Loucy (cell line): Measurements from ENCODE around the gene IGFN1.

Source experiments
- H2AFZ ChIP-seq: fragments of 200-600 bp; sonication (generic); 2 replicates; pipeline ENCODE4 v1.6.0; 2016; ENCODE audit warnings: antibody characterized with exemption, mild to moderate bottlenecking, low read length, moderate library complexity
- H3F3A ChIP-seq: fragments of 200-600 bp; 2 replicates; pipeline ENCODE4 v1.6.0; 2016; ENCODE audit warnings: antibody characterized with exemption, low read depth, mild to moderate bottlenecking
- H3K27me3 ChIP-seq: fragments of 200-600 bp; sonication (generic); 2 replicates; pipeline ENCODE4 v1.6.1; 2014; ENCODE audit warnings: low read length, mild to moderate bottlenecking; ENCODE audit not compliant: insufficient read depth, poor library complexity, severe bottlenecking
- H3K36me3 ChIP-seq: fragments of 200-600 bp; sonication (generic); 2 replicates; pipeline ENCODE4 v1.6.1; 2016; ENCODE audit warnings: low read length; ENCODE audit not compliant: insufficient read depth
- H3K4me1 ChIP-seq: fragments of 200-600 bp; sonication (generic); 2 replicates; pipeline ENCODE4 v1.5.1; 2014; ENCODE audit warnings: low read length, mild to moderate bottlenecking; ENCODE audit not compliant: insufficient read depth, poor library complexity, severe bottlenecking
- H3K4me2 ChIP-seq: fragments of 200-600 bp; sonication (generic); 2 replicates; pipeline ENCODE4 v1.6.0; 2014; ENCODE audit warnings: antibody characterized with exemption, low read length, low read depth, mild to moderate bottlenecking; ENCODE audit not compliant: poor library complexity, severe bottlenecking
- H3K4me3 ChIP-seq: fragments of 200-600 bp; sonication (generic); 2 replicates; pipeline ENCODE4 v1.5.1; 2014; ENCODE audit warnings: low read length, mild to moderate bottlenecking, mixed read lengths; ENCODE audit not compliant: poor library complexity, severe bottlenecking
- H3K79me2 ChIP-seq: fragments of 200-600 bp; sonication (generic); 2 replicates; pipeline ENCODE4 v1.6.1; 2014; ENCODE audit warnings: low read length; ENCODE audit not compliant: insufficient read depth
- H3K9ac ChIP-seq: fragments of 200-600 bp; sonication (generic); 2 replicates; pipeline ENCODE4 v1.6.0; 2014; ENCODE audit warnings: mild to moderate bottlenecking, low read depth, low read length, moderate library complexity; ENCODE audit not compliant: poor library complexity, severe bottlenecking
- H3K9me2 ChIP-seq: fragments of 200-600 bp; sonication (generic); replicated peaks from 2 replicates; pipeline ENCODE4 v1.6.1; 2016; ENCODE audit warnings: low read depth, low read length, mixed read lengths
- H3K9me3 ChIP-seq: fragments of 200-600 bp; sonication (generic); 2 replicates; pipeline ENCODE4 v1.6.1; 2014; ENCODE audit warnings: mild to moderate bottlenecking, antibody characterized with exemption, low read length, low read depth; ENCODE audit not compliant: insufficient read depth
- H4K20me1 ChIP-seq: fragments of 200-600 bp; sonication (generic); 2 replicates; pipeline ENCODE4 v1.6.0; 2014; ENCODE audit warnings: antibody characterized with exemption, low read length, mild to moderate bottlenecking; ENCODE audit not compliant: insufficient read depth, poor library complexity, severe bottlenecking
- CTCF ChIP-seq: fragments of 200-600 bp; sonication (generic); conservative IDR thresholded peaks from 2 replicates; pipeline ENCODE4 v1.5.1; 2014; ENCODE audit warnings: mild to moderate bottlenecking, antibody characterized with exemption, low read length
- EZH2phosphoT487 ChIP-seq: fragments of 200-600 bp; IDR thresholded peaks from 2 replicates; pipeline ENCODE4 v1.6.1; 2018; ENCODE audit warnings: antibody characterized with exemption, mild to moderate bottlenecking, moderate library complexity, borderline replicate concordance

IGFN1 gene

GRCh38 chr1:201250326-201251011 lies 59.8 kb downstream of the IGFN1 start:
- Histone ChIP-seq H3K4me3 (no peak overlapping the region), H4K20me1 (no peaks in the 10 kb centered on the region), H3K9me3 (no peaks in the 10 kb centered on the region), H3K4me2 (no peak overlapping the region), H3K4me1 (no peaks in the 10 kb centered on the region), H3K79me2 (no peaks in the 10 kb centered on the region), H2AFZ (no peak overlapping the region), H3K36me3 (no peaks in the 10 kb centered on the region), H3K9me2 (no peaks in the 10 kb centered on the region), H3F3A (no peaks in the 10 kb centered on the region), H3K9ac (no peak overlapping the region), H3K27me3 (no peaks in the 10 kb centered on the region)
- TF ChIP-seq CTCF (no peak), EZH2phosphoT487 (no peak)

- TF ChIP-seq CTCF (no peak), EZH2phosphoT487 (no peak)
- H3K4me1 ChIP-seq: no peaks in the 10 kb centered on the region
- no peaks in the 10 kb centered on the region for H3K36me3 ChIP-seq
- H2AFZ ChIP-seq: no peak overlapping the region
- H3K4me3 ChIP-seq: no peak overlapping the region
- H3K27me3 ChIP-seq: no peaks in the 10 kb centered on the region
- no peaks in the 10 kb centered on the region for H4K20me1 ChIP-seq
- no peaks in the 10 kb centered on the region for H3K79me2 ChIP-seq
- no peak overlapping the region for H3K4me2 ChIP-seq
- H3K9me2 ChIP-seq: no peaks in the 10 kb centered on the region
- H3F3A ChIP-seq: no peaks in the 10 kb centered on the region
- H3K9me3 ChIP-seq: no peaks in the 10 kb centered on the region
- no peak overlapping the region for H3K9ac ChIP-seq
These were observed 60.8 kb downstream of the IGFN1 start for GRCh38 chr1:201251411-201251810.

- TF ChIP-seq EZH2phosphoT487 (no peak), CTCF (no peak)
- H3K4me1 ChIP-seq: no peaks in the 10 kb centered on the region
- H2AFZ ChIP-seq: no peak overlapping the region
- H3K27me3 ChIP-seq: no peaks in the 10 kb centered on the region
- H3K9me3 ChIP-seq: no peaks in the 10 kb centered on the region
- H3F3A ChIP-seq: no peaks in the 10 kb centered on the region
- no peaks in the 10 kb centered on the region for H3K9me2 ChIP-seq
- no peak overlapping the region for H3K4me2 ChIP-seq
- H3K36me3 ChIP-seq: no peaks in the 10 kb centered on the region
- H3K79me2 ChIP-seq: no peaks in the 10 kb centered on the region
- H3K4me3 ChIP-seq: no peak overlapping the region
- no peaks in the 10 kb centered on the region for H4K20me1 ChIP-seq
- no peak overlapping the region for H3K9ac ChIP-seq
These were observed 61.3 kb downstream of the IGFN1 start for GRCh38 chr1:201251851-201252430.
